GM21717 (cell line): ENCODE results near the gene OMD.

Source experiments
- ATAC-seq: cut with Tn5 transposase; IDR thresholded peaks from one replicate; pipeline ENCODE4 v1.9.1; 2021; ENCODE audit warnings: mild to moderate bottlenecking, moderate library complexity; ENCODE audit not compliant: unreplicated experiment

OMD gene

DNA sequence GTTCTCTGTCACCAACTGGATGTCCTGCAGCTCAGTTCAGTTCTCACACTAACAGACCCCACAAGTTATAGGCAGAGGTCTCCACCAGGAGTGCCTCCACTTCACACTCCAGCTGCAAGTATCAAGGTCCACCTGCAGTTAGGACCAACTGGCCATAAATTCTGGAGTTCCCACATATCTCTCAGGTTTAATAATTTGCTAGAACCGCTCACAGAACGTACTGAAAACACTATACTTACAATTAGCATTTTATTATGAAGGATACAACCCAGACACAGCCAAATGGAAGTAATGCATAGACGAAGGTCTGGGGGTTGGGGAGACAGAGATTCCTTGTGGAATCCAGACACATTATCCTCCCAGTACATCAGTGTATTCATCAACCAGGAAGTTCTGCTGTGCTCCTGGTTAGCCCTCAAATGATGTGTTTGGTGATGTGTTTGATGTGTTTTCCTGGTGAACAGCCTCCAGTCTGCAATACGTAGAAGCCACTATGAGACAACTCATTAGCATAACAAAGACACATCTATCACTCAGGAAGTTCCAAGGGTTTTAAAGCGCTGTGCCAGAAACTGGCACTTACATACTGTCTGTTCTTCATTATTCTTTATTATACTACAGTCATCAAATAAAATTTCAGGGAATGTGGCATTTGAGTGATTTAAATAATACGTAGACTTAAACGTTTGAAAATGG is 45.3 kb downstream of the OMD start:
- no peak for ATAC-seq

DNA sequence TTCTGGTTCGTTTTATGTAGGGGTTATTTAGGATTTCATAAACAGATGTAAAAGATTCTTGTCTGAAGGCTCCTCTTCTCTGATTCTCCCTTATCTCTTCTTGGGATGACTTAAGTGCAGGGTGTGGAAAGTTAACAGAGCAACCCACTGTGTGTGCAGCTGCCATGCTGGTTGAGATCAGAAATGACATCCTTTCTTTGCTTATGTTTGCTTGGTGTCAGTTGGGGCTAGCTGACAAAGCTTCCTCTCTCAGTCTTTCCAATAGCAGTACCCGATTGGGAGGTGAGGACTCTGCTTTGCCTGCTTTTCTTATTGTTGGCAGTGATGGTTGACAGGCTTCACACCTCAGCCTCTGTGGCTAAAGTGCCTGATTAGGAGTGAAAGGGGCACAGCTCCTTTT is 46.4 kb downstream of the OMD start:
- ATAC-seq: no peak

DNA sequence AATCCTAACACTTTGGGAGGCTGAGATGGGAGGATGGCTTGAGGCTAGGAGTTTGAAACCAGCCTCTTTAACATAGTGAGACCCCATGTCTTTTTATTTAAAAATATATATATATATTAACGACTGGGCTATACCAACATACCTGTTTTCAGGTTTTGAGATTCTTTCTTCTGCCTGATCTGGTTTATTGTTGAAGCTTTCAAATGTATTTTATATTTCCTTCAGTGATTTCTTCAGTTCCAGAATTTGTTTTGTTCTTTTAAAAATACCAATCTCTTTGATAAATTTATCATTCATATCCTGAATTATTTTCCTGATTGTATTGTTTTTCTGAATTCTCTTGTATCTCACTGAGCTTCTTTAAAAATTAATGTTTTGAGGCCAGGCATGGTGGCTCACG is 51.1 kb downstream of the OMD start:
- ATAC-seq: no peak

DNA sequence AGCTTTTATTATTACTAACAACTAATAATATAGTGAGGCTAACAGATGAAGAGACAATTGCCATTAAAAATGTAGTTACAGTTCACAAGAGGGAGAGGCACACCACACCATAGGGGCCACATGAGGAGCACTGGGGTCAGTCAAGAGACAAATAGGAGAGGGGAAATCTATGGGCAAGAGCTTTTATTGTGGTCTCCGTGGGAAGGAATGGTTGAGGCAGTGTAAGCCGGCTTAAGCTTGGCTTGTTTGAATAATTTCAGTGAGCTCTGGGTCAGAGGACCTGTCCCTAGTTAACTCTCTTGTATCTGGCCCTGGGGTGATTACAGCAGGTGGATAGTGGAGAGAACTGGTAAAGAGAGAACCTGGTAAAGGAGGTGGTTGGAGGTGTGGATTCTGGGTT is 55.2 kb downstream of the OMD start:
- no peak for ATAC-seq
